GM12892 (cell line): ENCODE measurements around the gene ELSPBP1.

Experiments used
- POLR2A ChIP-seq: IDR thresholded peaks from 2 replicates; pipeline ENCODE4 v1.6.1; 2011; ENCODE audit warnings: low read depth, low read length, control low read depth
- POLR2AphosphoS5 ChIP-seq: IDR thresholded peaks from 2 replicates; pipeline ENCODE4 v1.6.1; 2011; ENCODE audit warnings: low read depth, low read length, control low read depth
- TAF1 ChIP-seq: IDR thresholded peaks from 2 replicates; pipeline ENCODE4 v1.6.1; 2011; ENCODE audit warnings: low read depth, mild to moderate bottlenecking, control low read depth, low read length, borderline replicate concordance

GRCh38 chr19:47991191-47991808 lies 3.1 kb upstream of the ELSPBP1 start:
- TF ChIP-seq POLR2A (no peak), POLR2AphosphoS5 (no peak), TAF1 (no peak)
